ENCODE data around the gene PLCH2.

GRCh38 chr1:2483970-2484369 lies 7.9 kb downstream of the PLCH2 start:
- TF ChIP-seq CTCF (IDR thresholded peaks at IDR 0.05; ENCODE audit: insufficient read depth, low read length, poor library complexity, severe bottlenecking) (no peak), EZH2phosphoT487 (conservative IDR thresholded peaks at IDR 0.05; ENCODE audit: low read length) (no peak)
